ENCODE measurements around the gene PCTP. TPM values are rescaled to one million over a fixed set of nuclear protein-coding genes. Genes with fewer than 3 reads are reported as not detected.

PCTP gene
- total RNA-seq, 1 donor from 2014 or later: 17.8 TPM

DNA sequence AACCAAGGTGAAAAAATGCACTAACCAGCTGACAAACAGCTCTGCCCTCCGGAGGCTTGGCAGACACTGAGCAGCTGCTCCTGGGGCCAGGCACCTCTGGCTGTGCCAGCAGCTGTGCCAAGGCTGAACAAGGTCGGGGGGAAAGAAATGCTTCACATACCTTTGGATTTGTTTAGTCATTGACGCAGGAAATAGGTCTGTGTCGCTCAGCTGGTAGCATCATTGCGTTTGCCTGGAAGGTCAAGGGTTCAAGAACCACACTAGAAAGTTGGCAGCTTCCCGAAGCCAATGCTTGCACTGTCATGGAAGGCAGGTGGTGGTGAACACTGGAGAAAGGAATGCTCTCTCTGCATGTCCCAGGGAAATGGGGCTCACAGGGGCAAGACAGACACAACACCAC lies 63.5 kb downstream of the PCTP start:
- Histone ChIP-seq H3K36me3 (no peaks in the 10 kb centered on the region), H3K27me3 (no peaks in the 10 kb centered on the region), H3K4me3 (no peak overlapping the region), H3K4me1 (no peaks in the 10 kb centered on the region), H3K27ac (no peak overlapping the region), H3K9me3 (no peaks in the 10 kb centered on the region)
- TF ChIP-seq, protein P1, sequence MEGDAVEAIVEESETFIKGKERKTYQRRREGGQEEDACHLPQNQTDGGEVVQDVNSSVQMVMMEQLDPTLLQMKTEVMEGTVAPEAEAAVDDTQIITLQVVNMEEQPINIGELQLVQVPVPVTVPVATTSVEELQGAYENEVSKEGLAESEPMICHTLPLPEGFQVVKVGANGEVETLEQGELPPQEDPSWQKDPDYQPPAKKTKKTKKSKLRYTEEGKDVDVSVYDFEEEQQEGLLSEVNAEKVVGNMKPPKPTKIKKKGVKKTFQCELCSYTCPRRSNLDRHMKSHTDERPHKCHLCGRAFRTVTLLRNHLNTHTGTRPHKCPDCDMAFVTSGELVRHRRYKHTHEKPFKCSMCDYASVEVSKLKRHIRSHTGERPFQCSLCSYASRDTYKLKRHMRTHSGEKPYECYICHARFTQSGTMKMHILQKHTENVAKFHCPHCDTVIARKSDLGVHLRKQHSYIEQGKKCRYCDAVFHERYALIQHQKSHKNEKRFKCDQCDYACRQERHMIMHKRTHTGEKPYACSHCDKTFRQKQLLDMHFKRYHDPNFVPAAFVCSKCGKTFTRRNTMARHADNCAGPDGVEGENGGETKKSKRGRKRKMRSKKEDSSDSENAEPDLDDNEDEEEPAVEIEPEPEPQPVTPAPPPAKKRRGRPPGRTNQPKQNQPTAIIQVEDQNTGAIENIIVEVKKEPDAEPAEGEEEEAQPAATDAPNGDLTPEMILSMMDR (IDR thresholded peaks at IDR 0.05): no peak
- DNase-seq (ENCODE audit: low spot score in 2 of 2): no peak
- intact Hi-C loops (cut with DNase I): no loop called here

DNA sequence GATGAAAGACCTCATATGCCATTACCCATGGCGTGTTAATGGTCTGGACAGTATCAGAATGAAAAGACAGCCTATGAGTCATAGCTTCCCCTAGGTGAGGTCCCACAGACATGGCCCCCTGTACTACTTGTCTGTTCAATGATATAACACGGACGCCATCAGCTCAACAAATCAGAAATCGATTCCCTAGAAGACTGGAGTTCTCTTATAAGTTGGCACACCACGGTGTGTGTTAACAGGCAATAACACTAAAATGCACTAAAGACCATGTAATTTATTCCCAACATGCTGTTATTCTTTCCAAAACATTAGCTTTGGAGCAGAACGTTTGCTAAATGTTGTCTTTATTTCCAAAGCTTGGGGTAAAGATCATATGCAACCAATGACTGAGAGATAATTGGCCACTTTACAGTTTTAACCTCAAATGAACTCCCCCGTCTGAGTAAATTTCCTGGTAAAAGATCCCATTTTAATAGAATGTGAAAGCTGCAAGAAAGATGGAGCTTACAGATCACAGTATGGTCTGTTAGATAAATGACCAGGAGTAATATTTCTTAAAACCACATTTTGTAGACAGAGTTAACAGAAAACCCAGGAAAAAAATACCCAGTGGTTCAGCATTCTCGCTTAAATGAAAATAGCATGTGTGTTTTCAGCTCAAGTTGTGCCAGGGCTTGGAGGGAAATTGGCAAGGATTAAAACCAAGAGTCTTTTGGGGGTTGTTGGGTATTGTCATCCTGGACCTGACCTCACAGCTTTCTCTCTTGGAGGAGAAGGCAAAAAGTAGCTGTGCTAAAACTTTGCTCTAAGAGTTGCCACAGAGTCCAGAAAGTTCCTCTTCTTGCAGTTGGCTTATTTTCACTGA lies 65.9 kb downstream of the PCTP start:
- Histone ChIP-seq H3K27me3 (no peaks in the 10 kb centered on the region), H3K9me3 (no peaks in the 10 kb centered on the region), H3K4me3 (no peak overlapping the region), H3K27ac (no peak overlapping the region), H3K4me1 (no peaks in the 10 kb centered on the region), H3K36me3 (no peaks in the 10 kb centered on the region)
- intact Hi-C loops (cut with DNase I): no loop called here
- DNase-seq (ENCODE audit: low spot score in 2 of 2): no peak
- TF ChIP-seq, protein P1 (IDR thresholded peaks at IDR 0.05): no peak

DNA sequence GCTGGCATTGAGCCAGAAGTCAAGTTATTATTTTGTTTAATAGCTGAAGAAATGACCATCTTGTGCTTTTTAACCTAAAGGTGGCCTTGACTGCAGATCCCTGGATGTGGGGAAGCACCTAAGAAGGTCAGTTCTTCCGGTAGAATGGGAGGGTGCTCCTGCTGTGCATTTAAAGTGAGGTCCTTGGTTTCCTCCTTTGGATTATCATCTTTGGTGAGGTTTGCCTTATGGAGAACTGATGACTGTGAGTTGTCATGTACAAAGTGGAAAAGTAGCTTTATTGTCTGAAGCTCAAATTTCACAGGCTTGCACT lies 66.5 kb downstream of the PCTP start:
- Histone ChIP-seq H3K36me3 (no peaks in the 10 kb centered on the region), H3K27me3 (no peaks in the 10 kb centered on the region), H3K9me3 (no peaks in the 10 kb centered on the region), H3K4me1 (no peaks in the 10 kb centered on the region), H3K27ac (no peak overlapping the region), H3K4me3 (no peak overlapping the region)
- TF ChIP-seq, protein P1 (IDR thresholded peaks at IDR 0.05): no peak
- DNase-seq (ENCODE audit: low spot score in 2 of 2): no peak
- intact Hi-C loops (cut with DNase I): no loop called here

DNA sequence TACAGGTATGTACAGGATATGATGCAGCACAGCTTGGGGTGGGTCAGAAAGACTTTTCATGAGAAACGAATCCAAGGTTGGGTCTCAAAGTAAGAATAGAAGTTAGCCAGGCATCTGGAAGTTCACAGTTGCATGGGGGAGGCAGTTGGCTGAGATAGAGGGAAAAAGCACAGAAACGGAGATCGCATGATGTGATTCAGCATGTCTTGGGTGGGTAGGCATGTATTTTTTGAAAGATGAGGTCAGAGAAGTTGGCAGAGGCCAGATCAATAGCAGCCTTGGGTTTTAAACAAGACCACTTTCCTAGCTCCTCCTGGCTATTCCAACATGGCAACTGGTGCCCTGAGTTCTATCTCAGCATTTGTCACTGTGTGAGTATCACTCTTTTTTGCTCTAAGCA lies 67.2 kb downstream of the PCTP start:
- Histone ChIP-seq H3K36me3 (no peaks in the 10 kb centered on the region), H3K4me3 (no peak overlapping the region), H3K27me3 (no peaks in the 10 kb centered on the region), H3K27ac (no peak overlapping the region), H3K9me3 (no peaks in the 10 kb centered on the region), H3K4me1 (no peaks in the 10 kb centered on the region)
- TF ChIP-seq, protein P1 (IDR thresholded peaks at IDR 0.05): no peak
- intact Hi-C loops (cut with DNase I): no loop called here
- no peak for DNase-seq (ENCODE audit: low spot score in 2 of 2)

DNA sequence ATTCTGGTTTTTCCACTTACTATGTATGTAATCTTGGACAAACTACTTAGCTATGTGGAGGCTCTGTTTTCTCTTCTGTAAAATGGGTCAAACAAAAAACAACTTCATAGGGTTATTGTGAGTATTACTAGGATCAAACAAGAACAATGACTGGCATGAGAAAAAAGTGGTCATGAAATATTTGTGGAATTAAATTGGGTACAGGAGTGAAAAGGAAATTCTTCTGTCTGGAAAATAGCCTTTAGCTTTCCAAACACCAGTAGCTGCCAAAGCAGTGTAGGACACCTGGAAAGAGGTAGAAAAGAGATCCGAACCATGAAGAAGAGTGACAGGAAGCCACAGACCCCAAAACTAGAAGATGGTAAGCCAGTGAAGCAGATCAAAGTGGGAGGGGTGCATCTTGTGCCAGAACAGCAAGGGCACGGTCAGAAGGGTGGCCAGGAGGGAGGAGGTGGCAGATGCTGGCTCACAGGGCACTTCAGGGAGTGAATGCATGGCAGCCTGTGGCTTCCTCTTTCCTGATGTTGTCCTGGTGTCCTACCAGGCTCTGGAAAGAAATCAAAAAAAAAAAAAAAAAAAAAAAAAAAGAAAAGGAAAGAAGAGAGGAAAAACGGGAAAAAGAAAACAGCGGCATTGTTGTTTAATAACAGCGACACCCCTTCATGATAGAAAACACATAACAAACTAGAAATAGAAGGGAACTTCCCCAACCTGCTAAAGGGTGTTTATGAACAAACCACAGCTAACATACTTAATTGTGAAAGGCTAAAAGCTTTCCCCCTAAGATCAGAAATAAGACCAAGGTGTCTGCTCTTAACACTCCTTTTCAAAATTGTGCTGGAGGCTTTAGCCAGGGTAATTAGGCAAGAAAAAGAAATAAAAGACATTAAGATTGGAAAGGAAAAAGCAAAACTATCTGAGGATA lies 67.9 kb downstream of the PCTP start:
- Histone ChIP-seq H3K27ac (no peak overlapping the region), H3K27me3 (no peaks in the 10 kb centered on the region), H3K9me3 (no peaks in the 10 kb centered on the region), H3K4me3 (no peak overlapping the region), H3K36me3 (no peaks in the 10 kb centered on the region), H3K4me1 (no peaks in the 10 kb centered on the region)
- DNase-seq (ENCODE audit: low spot score in 2 of 2): no peak
- intact Hi-C loops (cut with DNase I): no loop called here
- TF ChIP-seq, protein P1 (IDR thresholded peaks at IDR 0.05): no peak
